Heart left ventricle (tissue), 16 donors: ENCODE data around the gene CDH13. TPM values are rescaled to one million over a fixed set of nuclear protein-coding genes. Genes with fewer than 3 reads are reported as not detected.

Experiments used
- ATAC-seq, 4 donors: fragments of 200-7000 bp; cut with Tn5 transposase; one replicate each; pipeline ENCODE4 v1.9.1; 2020 to 2022; ENCODE audit warnings: moderate library complexity in 4 of 4, mild to moderate bottlenecking in 3 of 4, moderate number of reproducible peaks in 1 of 4
- DNase-seq, 5 donors: peaks; one replicate each; pipeline ENCODE4 v3.0.0-alpha.2; 2020
- H3K27ac ChIP-seq, 12 donors: fragments of 200-600 bp; sonication (generic) in 4 of 12; one replicate each; pipeline versions ENCODE4 v1.5.0 to v1.8.0; 2016 to 2022; ENCODE audit warnings: mild to moderate bottlenecking in 2 of 12
- H3K27me3 ChIP-seq, 9 donors: fragments of 200-600 bp; sonication (generic) in 2 of 9; one replicate each; pipeline versions ENCODE4 v1.5.1 to v1.8.0; 2016 to 2022; ENCODE audit warnings: mild to moderate bottlenecking in 3 of 9
- H3K36me3 ChIP-seq, 9 donors: fragments of 200-600 bp; sonication (generic) in 2 of 9; one replicate each; pipeline versions ENCODE4 v1.5.0 to v1.8.0; 2018 to 2022; ENCODE audit warnings: mild to moderate bottlenecking in 2 of 9
- H3K4me1 ChIP-seq, 12 donors: fragments of 200-600 bp; sonication (generic) in 4 of 12; one replicate each; pipeline versions ENCODE4 v1.5.0 to v1.8.0; 2016 to 2022; ENCODE audit warnings: mild to moderate bottlenecking in 3 of 12
- H3K4me3 ChIP-seq, 12 donors: fragments of 200-600 bp; sonication (generic) in 4 of 12; one replicate each; pipeline versions ENCODE4 v1.5.0 to v1.8.0; 2017 to 2022; ENCODE audit warnings: mild to moderate bottlenecking in 9 of 12, moderate library complexity in 4 of 12
- H3K9me3 ChIP-seq, 12 donors: fragments of 200-600 bp; sonication (generic) in 4 of 12; one replicate each; pipeline versions ENCODE4 v1.5.0 to v1.8.0; 2016 to 2022; ENCODE audit warnings: mild to moderate bottlenecking in 1 of 12
- POLR2A ChIP-seq, 2 donors: fragments of 450-650 bp; IDR thresholded peaks; one replicate each; pipeline ENCODE4 v1.6.1; 2017; ENCODE audit warnings: antibody characterized with exemption in 2 of 2, mild to moderate bottlenecking in 2 of 2, moderate library complexity in 2 of 2
- WGBS, 4 donors: extraction: QIAGEN DNeasy Blood & Tissue Kit in 2 of 4; methylation state at CpG; one replicate each; pipeline versions ENCODE4 v1.1.5 to v1.1.7; 2013 to 2018; 5-methylcytosine and 5-hydroxymethylcytosine counted together
- intact Hi-C, 10 donors: fragments of 100-400 bp; cut with DNase I; formaldehyde crosslinking; loops; one replicate each; pipeline versions ENCODE4 v1.11.1 to v1.14.2; 2022
- polyA plus RNA-seq, 2 donors: library from polyadenylated mRNA; stranded (reverse); fragments of 200-250 nt; gene quantifications; one replicate each; pipeline ENCODE4 v1.2.3, GENCODE V29; 2013
- total RNA-seq, 9 donors: library from RNA; depleted of rRNA in 2 of 9; stranded (reverse); fragments of >200 nt in 2 of 9; fragmentation: NEBNext Ultra II Directional in 3 of 9; extraction: Animal tissue kit (Norgen Biotek cat#: 25700) in 3 of 9; gene quantifications; one replicate each; pipeline versions ENCODE4 v1.1.0 to v1.2.4, GENCODE V29; 2016 to 2023
- TF ChIP-seq, protein P1 (sequence below), 12 donors: fragments of 200-600 bp; sonication (generic) in 4 of 12; IDR thresholded peaks; one replicate each; pipeline versions ENCODE4 v1.5.0 to v1.8.0; 2018 to 2022; ENCODE audit warnings: antibody characterized with exemption in 12 of 12, mild to moderate bottlenecking in 5 of 12
- donor health status: ischemic (EF 13 %, LVEDD 7.1; RV severe dilation, severe dysfunction).
- donor health status: healthy with polysubstance abuse.
- donor health status: DM: no; HTN: yes; CAD: no.
- donor health status: DM: no; HTN: no; CAD: no.
- donor health status: ischemic (EF 25% LVEDD 6.9; RV normal size, moderate dysfunction).
- donor health status: ischemic (EF 25% LVEDD 5.7; RV mildly dilated, moderate dysfunction).
- donor health status: healthy.
- donor health status: DM: yes; HTN: yes; CAD: no.
- donor health status: ischemic (EF 35%, LVEDD 5.7; RV mildly dilated, moderate dysfunction).
- donor health status: nonischemic (EF 11% LVEDD 7.7; RV severe dilation, severe dysfunction).
- donor health status: DM: yes; HTN: yes; CAD: no.
- donor health status: PGD.
- donor health status: ischemic (EF 29% LVEDD 5.4; RV normal size, mild dysfunction).
- donor health status: nonischemic (EF 23%, LVEDD 6.1; RV moderate dilation, normal function).

Gene CDH13
- total and polyA plus RNA-seq, 11 donors: 15.0 to 172 (median 137) TPM

DNA sequence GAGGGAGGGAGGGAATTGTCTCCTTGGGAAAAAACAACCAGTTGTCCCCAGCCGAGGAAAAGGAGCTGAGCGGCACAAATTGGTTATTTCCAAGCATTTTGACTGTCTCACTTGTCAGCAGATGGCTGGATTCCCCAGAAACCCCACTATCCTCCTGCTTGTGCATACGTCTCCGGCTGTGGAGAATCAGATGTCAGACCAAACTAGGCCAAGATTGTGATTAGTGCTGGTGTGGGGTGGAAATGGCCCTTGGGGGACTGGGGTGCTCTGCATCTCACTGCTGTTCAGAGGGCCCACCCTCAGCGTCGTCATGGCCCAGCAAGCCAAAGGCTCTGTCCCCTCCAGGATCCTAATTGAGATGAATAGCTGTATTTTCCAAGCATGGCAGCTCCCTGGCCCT lies 1049.3 kb downstream of the CDH13 start:
- no peak for ATAC-seq
- peaks cover 0 to 17% (median 0%) of the 10 kb centered on the region in 9 donors for H3K36me3 ChIP-seq
- DNase-seq: no peak
- intact Hi-C loops: no loop called here
- TF ChIP-seq, protein P1, sequence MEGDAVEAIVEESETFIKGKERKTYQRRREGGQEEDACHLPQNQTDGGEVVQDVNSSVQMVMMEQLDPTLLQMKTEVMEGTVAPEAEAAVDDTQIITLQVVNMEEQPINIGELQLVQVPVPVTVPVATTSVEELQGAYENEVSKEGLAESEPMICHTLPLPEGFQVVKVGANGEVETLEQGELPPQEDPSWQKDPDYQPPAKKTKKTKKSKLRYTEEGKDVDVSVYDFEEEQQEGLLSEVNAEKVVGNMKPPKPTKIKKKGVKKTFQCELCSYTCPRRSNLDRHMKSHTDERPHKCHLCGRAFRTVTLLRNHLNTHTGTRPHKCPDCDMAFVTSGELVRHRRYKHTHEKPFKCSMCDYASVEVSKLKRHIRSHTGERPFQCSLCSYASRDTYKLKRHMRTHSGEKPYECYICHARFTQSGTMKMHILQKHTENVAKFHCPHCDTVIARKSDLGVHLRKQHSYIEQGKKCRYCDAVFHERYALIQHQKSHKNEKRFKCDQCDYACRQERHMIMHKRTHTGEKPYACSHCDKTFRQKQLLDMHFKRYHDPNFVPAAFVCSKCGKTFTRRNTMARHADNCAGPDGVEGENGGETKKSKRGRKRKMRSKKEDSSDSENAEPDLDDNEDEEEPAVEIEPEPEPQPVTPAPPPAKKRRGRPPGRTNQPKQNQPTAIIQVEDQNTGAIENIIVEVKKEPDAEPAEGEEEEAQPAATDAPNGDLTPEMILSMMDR (IDR thresholded peaks at IDR 0.05): no peak
- no peak for TF ChIP-seq POLR2A (IDR thresholded peaks at IDR 0.05)
- H3K9me3 ChIP-seq: no peaks in the 10 kb centered on the region
- no peaks in the 10 kb centered on the region for H3K27me3 ChIP-seq
- no peak overlapping the region for H3K4me3 ChIP-seq
- 74 to 86% (median 77%) methylated on average over 6 of the region's 6 CpGs for WGBS, 4 donors
- no peak overlapping the region for H3K27ac ChIP-seq
- H3K4me1 ChIP-seq: no peaks in the 10 kb centered on the region

DNA sequence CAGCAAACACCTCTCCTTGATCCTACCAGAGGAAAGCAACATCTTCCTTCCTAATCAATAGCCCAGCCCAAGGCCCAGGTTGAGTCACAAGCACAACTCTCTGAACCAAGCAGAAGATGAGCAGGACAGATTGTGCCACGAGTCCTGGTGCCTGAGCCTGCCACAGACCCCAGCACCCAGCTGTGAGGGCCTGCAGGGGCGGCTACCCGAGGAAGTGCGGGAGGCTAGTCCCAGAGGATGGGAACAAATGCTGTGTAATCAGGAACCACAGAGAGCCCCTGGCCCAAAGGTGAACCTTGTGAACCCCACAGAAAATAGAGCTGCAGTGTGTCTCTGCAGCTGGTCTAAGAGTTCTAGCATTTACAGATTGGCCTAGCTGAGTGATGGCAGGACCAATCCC lies 1054.2 kb downstream of the CDH13 start:
- Histone ChIP-seq H3K4me3 (no peak overlapping the region), H3K9me3 (no peaks in the 10 kb centered on the region), H3K27me3 (no peaks in the 10 kb centered on the region), H3K36me3 (peaks cover 0 to 7% (median 0%) of the 10 kb centered on the region in 9 donors), H3K4me1 (no peaks in the 10 kb centered on the region), H3K27ac (no peak overlapping the region)
- TF ChIP-seq POLR2A (IDR thresholded peaks at IDR 0.05): no peak
- TF ChIP-seq, protein P1 (IDR thresholded peaks at IDR 0.05): no peak
- DNase-seq: no peak
- intact Hi-C loops: no loop called here
- no peak for ATAC-seq
- 77 to 87% (median 83%) methylated on average over 2 to 4 of the region's 4 CpGs for WGBS, 4 donors

DNA sequence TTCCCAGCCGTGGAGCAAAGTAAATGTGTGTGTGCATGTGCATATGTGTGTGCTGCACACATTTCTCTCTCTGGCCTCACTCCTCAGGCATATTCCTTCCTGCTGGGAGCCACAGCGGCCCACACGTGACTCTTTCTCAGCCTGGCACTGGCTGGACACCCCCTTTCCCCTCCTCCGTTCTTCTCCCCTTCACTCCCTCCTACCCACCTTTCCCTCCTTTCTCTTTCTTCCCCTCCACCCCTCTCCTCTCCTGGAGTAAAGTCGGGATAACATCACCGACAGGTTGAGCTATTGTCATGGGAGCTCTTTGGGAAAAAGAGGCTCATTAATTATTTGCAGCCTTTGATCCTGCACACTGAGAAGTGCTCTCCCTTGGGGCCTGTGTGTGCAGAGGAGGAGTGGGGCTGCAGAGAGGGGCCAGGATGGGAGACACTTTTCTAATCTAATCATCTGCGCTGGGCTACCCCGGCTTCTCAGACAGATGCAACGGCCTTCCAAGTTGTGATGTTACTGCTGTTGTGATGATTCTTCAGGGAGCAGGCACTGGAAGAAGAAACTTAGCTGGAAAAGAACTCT lies 1054.7 kb downstream of the CDH13 start:
- ATAC-seq (no peak), DNase-seq (no peak)
- Histone ChIP-seq H3K27ac (no peak overlapping the region), H3K27me3 (no peaks in the 10 kb centered on the region), H3K4me1 (no peaks in the 10 kb centered on the region), H3K4me3 (no peak overlapping the region), H3K36me3 (peaks cover 0 to 7% (median 0%) of the 10 kb centered on the region in 9 donors), H3K9me3 (no peaks in the 10 kb centered on the region)
- TF ChIP-seq POLR2A (IDR thresholded peaks at IDR 0.05): no peak
- TF ChIP-seq, protein P1 (IDR thresholded peaks at IDR 0.05): no peak
- WGBS, 4 donors: 52 to 68% (median 62%) methylated on average over 9 of the region's 9 CpGs
- intact Hi-C loops: no loop called here

DNA sequence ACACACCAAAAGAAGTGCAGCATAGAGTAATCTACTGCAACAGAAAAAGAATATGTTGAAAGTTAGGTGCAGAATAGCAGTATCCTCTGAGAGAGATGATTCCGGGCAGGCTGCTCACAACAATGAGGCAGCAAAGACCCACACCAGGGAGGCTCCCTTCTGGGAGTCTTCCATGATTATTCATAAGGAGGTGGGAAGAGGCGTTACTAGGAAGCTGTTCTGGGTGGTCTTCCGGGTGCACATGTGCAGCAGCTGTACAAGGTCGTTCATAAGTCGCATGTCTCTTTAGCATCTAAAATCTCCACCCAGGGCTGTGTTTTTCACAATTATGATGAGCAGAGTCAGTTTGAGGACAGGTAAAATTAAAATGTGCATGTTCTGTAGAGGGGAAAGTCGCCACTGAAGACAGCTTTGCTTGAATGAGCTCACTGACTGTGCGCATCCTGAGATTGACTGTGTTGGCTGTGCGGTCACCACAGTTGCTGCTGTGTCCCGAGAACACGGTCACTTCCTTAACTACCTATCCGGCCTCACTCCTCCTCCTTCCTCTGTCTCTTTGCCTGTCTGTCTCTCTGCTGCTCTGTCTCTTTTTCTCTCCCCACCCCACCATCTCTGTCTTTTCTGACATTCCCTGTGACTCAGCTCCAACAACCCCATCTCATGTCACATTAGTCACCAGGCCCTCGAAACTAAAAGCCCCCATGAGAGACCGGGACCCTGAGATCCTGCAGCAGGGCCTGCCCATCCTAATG lies 1055.5 kb downstream of the CDH13 start:
- intact Hi-C loops: no loop called here
- H3K27me3 ChIP-seq: no peaks in the 10 kb centered on the region
- H3K36me3 ChIP-seq: peaks cover 0 to 7% (median 0%) of the 10 kb centered on the region in 9 donors
- no peak for ATAC-seq
- no peak for DNase-seq
- TF ChIP-seq, protein P1 (IDR thresholded peaks at IDR 0.05): no peak
- TF ChIP-seq POLR2A (IDR thresholded peaks at IDR 0.05): no peak
- H3K4me1 ChIP-seq: no peaks in the 10 kb centered on the region
- WGBS, 4 donors: 78 to 82% (median 80%) methylated on average over 13 of the region's 13 CpGs
- H3K9me3 ChIP-seq: no peaks in the 10 kb centered on the region
- no peak overlapping the region for H3K4me3 ChIP-seq
- no peak overlapping the region for H3K27ac ChIP-seq
